ENCODE measurements around the gene KCP. TPM values are rescaled to one million over a fixed set of nuclear protein-coding genes. Genes with fewer than 3 reads are reported as not detected.

KCP gene
- total RNA-seq, 1 experiment from 2014 or later: 0.50 TPM

DNA sequence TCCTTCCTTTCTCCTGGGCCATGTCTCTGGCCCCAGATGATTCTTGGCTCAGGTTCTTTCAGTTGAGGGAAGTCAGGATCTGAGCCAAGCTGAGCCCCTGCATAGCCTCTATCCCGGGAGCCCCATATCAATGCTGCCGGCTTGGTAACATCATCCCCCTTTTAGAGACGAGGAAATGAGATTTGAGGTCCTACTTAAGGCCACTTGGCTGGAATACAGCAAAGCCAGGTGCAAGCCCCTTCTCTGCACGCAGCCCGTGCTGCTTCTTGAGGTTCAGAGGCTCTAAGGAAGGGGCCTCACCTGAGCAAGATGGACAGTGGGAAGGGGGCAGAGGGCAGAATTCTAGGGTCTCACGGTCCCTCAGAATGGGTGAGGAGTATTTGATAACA, 24.8 kb upstream of the KCP start:
- no peak overlapping the region for H3K4me3 ChIP-seq (ENCODE audit: low read depth, low read length)
- H3K36me3 Mint-ChIP-seq (ENCODE audit: insufficient read depth, unreplicated experiment): no peaks in the 10 kb centered on the region
- no peak for DNase-seq
- no peaks in the 10 kb centered on the region for H3K9me3 Mint-ChIP-seq (ENCODE audit: unreplicated experiment)
- H3K27me3 Mint-ChIP-seq (ENCODE audit: insufficient read depth, unreplicated experiment): peaks cover 8% of the 10 kb centered on the region
- ChIA-PET CTCF (no interaction called here), POLR2A (no interaction called here)
- H3K4me1 Mint-ChIP-seq (ENCODE audit: low read depth, unreplicated experiment): peaks cover 14% of the 10 kb centered on the region
- no peaks in the 10 kb centered on the region for H3K27me3 ChIP-seq (replicated peaks; ENCODE audit: control insufficient read depth, insufficient read depth, low read length)
- no peaks in the 10 kb centered on the region for H3K36me3 ChIP-seq (ENCODE audit: control insufficient read depth, insufficient read depth, low read length)
- no peak overlapping the region for H3K27ac Mint-ChIP-seq (ENCODE audit: unreplicated experiment)
- no TSS peak for BruUV-seq (replicated peaks)
- no peaks in the 10 kb centered on the region for H3K9me3 ChIP-seq
- TF ChIP-seq, protein P1, sequence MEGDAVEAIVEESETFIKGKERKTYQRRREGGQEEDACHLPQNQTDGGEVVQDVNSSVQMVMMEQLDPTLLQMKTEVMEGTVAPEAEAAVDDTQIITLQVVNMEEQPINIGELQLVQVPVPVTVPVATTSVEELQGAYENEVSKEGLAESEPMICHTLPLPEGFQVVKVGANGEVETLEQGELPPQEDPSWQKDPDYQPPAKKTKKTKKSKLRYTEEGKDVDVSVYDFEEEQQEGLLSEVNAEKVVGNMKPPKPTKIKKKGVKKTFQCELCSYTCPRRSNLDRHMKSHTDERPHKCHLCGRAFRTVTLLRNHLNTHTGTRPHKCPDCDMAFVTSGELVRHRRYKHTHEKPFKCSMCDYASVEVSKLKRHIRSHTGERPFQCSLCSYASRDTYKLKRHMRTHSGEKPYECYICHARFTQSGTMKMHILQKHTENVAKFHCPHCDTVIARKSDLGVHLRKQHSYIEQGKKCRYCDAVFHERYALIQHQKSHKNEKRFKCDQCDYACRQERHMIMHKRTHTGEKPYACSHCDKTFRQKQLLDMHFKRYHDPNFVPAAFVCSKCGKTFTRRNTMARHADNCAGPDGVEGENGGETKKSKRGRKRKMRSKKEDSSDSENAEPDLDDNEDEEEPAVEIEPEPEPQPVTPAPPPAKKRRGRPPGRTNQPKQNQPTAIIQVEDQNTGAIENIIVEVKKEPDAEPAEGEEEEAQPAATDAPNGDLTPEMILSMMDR (IDR thresholded peaks at IDR 0.05; ENCODE audit: insufficient read depth in 1 of 2, low read depth in 1 of 2, low read length in 1 of 2, severe bottlenecking in 1 of 2, unreplicated experiment in 1 of 2): no peak
- intact Hi-C loops (cut with micrococcal nuclease; ENCODE audit: unreplicated experiment): no loop called here
- no peak overlapping the region for H3K4me3 Mint-ChIP-seq (ENCODE audit: unreplicated experiment)
- H3K4me1 ChIP-seq: peaks cover 8% of the 10 kb centered on the region

DNA sequence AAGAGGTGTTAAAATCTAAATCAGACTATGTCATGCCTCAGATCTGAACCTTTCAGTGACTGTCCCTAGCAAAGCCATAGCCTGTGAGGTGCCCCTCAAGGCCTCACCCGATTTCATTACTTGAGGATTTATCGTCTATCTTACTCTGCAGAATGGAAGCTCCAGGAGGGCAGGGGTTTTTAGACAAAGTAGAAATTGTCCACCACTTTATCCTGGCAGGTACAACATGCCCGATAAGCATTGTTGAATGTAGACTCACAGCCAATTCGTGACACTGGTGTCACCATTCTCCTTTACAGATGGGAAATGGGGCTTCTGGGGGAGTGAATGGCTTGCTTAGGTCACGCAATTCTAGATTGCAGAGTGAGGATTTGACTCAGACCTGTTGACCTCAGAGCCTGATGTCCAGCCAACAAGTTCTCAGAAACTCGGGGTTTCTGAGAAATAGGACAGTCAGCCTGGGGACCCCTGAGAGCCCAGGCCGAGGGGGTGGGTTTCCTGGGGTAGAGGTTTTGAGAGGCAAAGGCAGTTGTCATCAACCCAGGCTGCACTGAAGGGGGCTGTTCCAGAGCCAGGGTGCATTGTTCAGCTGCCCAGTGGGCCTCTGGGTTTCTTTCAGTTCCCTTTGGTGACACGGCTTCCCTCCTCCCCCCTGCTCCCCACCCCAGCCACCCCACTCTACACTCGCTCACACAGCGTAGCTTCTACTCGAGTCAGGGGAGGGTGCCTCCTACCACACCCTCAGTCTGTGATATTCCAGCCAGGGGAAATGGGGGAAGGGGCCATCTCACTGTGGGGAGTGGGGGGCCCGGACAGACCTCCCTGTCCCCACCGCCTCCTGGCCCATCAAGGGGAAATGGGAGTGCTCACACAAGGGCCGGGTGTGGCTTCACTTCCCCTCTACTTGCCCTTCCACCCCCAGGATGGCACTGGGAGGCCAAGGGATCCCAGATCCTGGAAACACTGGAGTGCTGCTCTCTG, 24.1 kb upstream of the KCP start:
- Mint-ChIP-seq H3K4me3 (ENCODE audit: unreplicated experiment) (no peak overlapping the region), H3K27ac (ENCODE audit: unreplicated experiment) (no peak overlapping the region), H3K36me3 (ENCODE audit: insufficient read depth, unreplicated experiment) (no peaks in the 10 kb centered on the region), H3K4me1 (ENCODE audit: low read depth, unreplicated experiment) (peaks cover 14% of the 10 kb centered on the region), H3K27me3 (ENCODE audit: insufficient read depth, unreplicated experiment) (peaks cover 8% of the 10 kb centered on the region), H3K9me3 (ENCODE audit: unreplicated experiment) (no peaks in the 10 kb centered on the region)
- H3K9me3 ChIP-seq: no peaks in the 10 kb centered on the region
- no peak overlapping the region for H3K4me3 ChIP-seq (ENCODE audit: low read depth, low read length)
- POLR2A ChIA-PET: no interaction called here
- CTCF ChIA-PET: no interaction called here
- peaks cover 8% of the 10 kb centered on the region for H3K4me1 ChIP-seq
- intact Hi-C loops (cut with micrococcal nuclease; ENCODE audit: unreplicated experiment): no loop called here
- BruUV-seq (replicated peaks): no TSS peak
- TF ChIP-seq, protein P1 (IDR thresholded peaks at IDR 0.05; ENCODE audit: insufficient read depth in 1 of 2, low read depth in 1 of 2, low read length in 1 of 2, severe bottlenecking in 1 of 2, unreplicated experiment in 1 of 2): no peak
- no peak for DNase-seq
- H3K36me3 ChIP-seq (ENCODE audit: control insufficient read depth, insufficient read depth, low read length): no peaks in the 10 kb centered on the region
- H3K27me3 ChIP-seq (replicated peaks; ENCODE audit: control insufficient read depth, insufficient read depth, low read length): no peaks in the 10 kb centered on the region

DNA sequence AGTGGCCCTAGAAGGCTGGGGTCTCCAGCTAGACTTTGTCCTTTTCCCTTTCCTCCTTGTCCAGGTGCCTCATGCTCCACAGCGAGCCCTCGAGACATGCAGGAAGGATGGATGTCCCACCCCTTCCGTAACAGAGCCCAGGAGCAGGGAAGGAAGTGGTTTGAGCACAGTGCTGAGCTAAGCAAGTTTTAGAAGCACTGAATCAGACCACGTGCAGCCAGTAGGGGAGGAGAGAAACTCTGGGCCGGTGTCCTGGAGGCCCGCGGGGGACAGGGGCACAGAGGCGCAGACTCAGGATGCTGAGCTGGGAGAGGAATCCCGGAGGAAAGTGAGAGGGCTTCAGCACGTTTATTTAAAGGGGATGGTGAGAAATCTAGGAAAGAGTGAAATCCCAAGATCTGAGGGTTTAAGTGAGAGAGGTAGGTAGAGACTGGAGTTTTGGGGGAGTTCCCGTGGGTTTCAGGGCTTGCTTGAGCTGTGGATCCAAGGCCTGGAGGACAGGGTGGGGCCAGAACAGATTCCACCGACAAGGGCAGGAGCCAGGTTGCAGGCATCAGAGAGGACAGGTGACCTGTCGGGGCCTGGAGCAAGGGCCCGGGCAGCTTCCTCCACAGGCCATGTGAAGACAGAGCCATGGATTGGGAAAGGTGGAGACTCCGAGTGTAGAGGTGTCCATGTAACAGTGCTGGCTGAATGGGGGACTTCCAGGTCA, 22.8 kb upstream of the KCP start:
- TF ChIP-seq, protein P1 (IDR thresholded peaks at IDR 0.05; ENCODE audit: insufficient read depth in 1 of 2, low read depth in 1 of 2, low read length in 1 of 2, severe bottlenecking in 1 of 2, unreplicated experiment in 1 of 2): no peak
- DNase-seq: no peak
- BruUV-seq (replicated peaks): no TSS peak
- no peak overlapping the region for H3K4me3 Mint-ChIP-seq (ENCODE audit: unreplicated experiment)
- Histone ChIP-seq H3K4me3 (ENCODE audit: low read depth, low read length) (no peak overlapping the region), H3K36me3 (ENCODE audit: control insufficient read depth, insufficient read depth, low read length) (no peaks in the 10 kb centered on the region), H3K27me3 (replicated peaks; ENCODE audit: control insufficient read depth, insufficient read depth, low read length) (no peaks in the 10 kb centered on the region), H3K9me3 (no peaks in the 10 kb centered on the region), H3K4me1 (peaks cover 8% of the 10 kb centered on the region)
- peaks cover 5% of the 10 kb centered on the region for H3K27me3 Mint-ChIP-seq (ENCODE audit: insufficient read depth, unreplicated experiment)
- H3K9me3 Mint-ChIP-seq (ENCODE audit: unreplicated experiment): no peaks in the 10 kb centered on the region
- peaks cover 8% of the 10 kb centered on the region for H3K4me1 Mint-ChIP-seq (ENCODE audit: low read depth, unreplicated experiment)
- H3K36me3 Mint-ChIP-seq (ENCODE audit: insufficient read depth, unreplicated experiment): no peaks in the 10 kb centered on the region
- POLR2A ChIA-PET: no interaction called here
- intact Hi-C loops (cut with micrococcal nuclease; ENCODE audit: unreplicated experiment): no loop called here
- no peak overlapping the region for H3K27ac Mint-ChIP-seq (ENCODE audit: unreplicated experiment)
- CTCF ChIA-PET: no interaction called here

Measured in Caco-2 (cell line).